ENCODE results near the gene TRIM5.
"Not testable (repeated sequence)": the region's sequence is repeated elsewhere in the genome, so short reads cannot be mapped to it uniquely, and the experiment has no call there.

Gene TRIM5

GRCh38 chr11:5696210-5696609 lies 11.3 kb upstream of the TRIM5 start:
- TF ChIP-seq CTCF (conservative IDR thresholded peaks at IDR 0.05; ENCODE audit: low read depth), result no peak
- POLR2A ChIA-PET (ENCODE audit: low non-redundant PET), result no interaction called here
- no peak overlapping the region for H3K27ac ChIP-seq
- CTCF ChIA-PET, result no interaction called here
- no peak for DNase-seq (ENCODE audit: low spot score)

- ChIA-PET POLR2A (ENCODE audit: low non-redundant PET) (no interaction called here), CTCF (no interaction called here)
- no peak for TF ChIP-seq CTCF (conservative IDR thresholded peaks at IDR 0.05; ENCODE audit: low read depth)
- H3K27ac ChIP-seq, result no peak overlapping the region
- no peak for DNase-seq (ENCODE audit: low spot score)
These were observed 10.7 kb upstream of the TRIM5 start for GRCh38 chr11:5695580-5695979.

GRCh38 chr11:5694642-5695041 lies 9.8 kb upstream of the TRIM5 start:
- ChIA-PET CTCF (no interaction called here), POLR2A (ENCODE audit: low non-redundant PET) (no interaction called here)
- H3K27ac ChIP-seq, result no peak overlapping the region
- no peak for DNase-seq (ENCODE audit: low spot score)
- no peak for TF ChIP-seq CTCF (conservative IDR thresholded peaks at IDR 0.05; ENCODE audit: low read depth)

- CTCF ChIA-PET, result no interaction called here
- POLR2A ChIA-PET (ENCODE audit: low non-redundant PET), result no interaction called here
- no peak overlapping the region for H3K27ac ChIP-seq
- no peak for DNase-seq (ENCODE audit: low spot score)
- TF ChIP-seq CTCF (conservative IDR thresholded peaks at IDR 0.05; ENCODE audit: low read depth), result no peak
These were observed 7.1 kb upstream of the TRIM5 start for GRCh38 chr11:5691964-5692361.

- DNase-seq (ENCODE audit: low spot score); POLR2A ChIA-PET (ENCODE audit: low non-redundant PET); CTCF ChIA-PET; H3K27ac ChIP-seq: not testable (repeated sequence)
These were observed 6.5 kb upstream of the TRIM5 start for GRCh38 chr11:5691238-5691963.

- DNase-seq (ENCODE audit: low spot score), result no peak
- no peak overlapping the region for H3K27ac ChIP-seq
- ChIA-PET CTCF (no interaction called here), POLR2A (ENCODE audit: low non-redundant PET) (no interaction called here)
- TF ChIP-seq CTCF (conservative IDR thresholded peaks at IDR 0.05; ENCODE audit: low read depth), result no peak
These were observed 5.9 kb upstream of the TRIM5 start for GRCh38 chr11:5690736-5691135.

GRCh38 chr11:5690216-5690615 lies 5.3 kb upstream of the TRIM5 start:
- no peak for DNase-seq (ENCODE audit: low spot score)
- H3K27ac ChIP-seq, result no peak overlapping the region
- no peak for TF ChIP-seq CTCF (conservative IDR thresholded peaks at IDR 0.05; ENCODE audit: low read depth)
- CTCF ChIA-PET, result no interaction called here
- POLR2A ChIA-PET (ENCODE audit: low non-redundant PET), result no interaction called here
